ENCODE results near the gene SERPIND1.

SERPIND1 gene

GRCh38 chr22:20792966-20793728, 19.2 kb downstream of the SERPIND1 start:
- Histone ChIP-seq H3K27me3 (ENCODE audit: control insufficient read depth, insufficient read depth, low read length) (no peaks in the 10 kb centered on the region), H3K9ac (ENCODE audit: low read length) (no peak overlapping the region), H3K4me3 (ENCODE audit: low read length) (no peak overlapping the region), H3K27ac (ENCODE audit: low read depth, low read length) (no peak overlapping the region), H3K36me3 (ENCODE audit: control insufficient read depth, insufficient read depth, low read length) (peaks cover 39% of the 10 kb centered on the region), H3K4me1 (ENCODE audit: control insufficient read depth, insufficient read depth, low read length) (no peaks in the 10 kb centered on the region)

DNA sequence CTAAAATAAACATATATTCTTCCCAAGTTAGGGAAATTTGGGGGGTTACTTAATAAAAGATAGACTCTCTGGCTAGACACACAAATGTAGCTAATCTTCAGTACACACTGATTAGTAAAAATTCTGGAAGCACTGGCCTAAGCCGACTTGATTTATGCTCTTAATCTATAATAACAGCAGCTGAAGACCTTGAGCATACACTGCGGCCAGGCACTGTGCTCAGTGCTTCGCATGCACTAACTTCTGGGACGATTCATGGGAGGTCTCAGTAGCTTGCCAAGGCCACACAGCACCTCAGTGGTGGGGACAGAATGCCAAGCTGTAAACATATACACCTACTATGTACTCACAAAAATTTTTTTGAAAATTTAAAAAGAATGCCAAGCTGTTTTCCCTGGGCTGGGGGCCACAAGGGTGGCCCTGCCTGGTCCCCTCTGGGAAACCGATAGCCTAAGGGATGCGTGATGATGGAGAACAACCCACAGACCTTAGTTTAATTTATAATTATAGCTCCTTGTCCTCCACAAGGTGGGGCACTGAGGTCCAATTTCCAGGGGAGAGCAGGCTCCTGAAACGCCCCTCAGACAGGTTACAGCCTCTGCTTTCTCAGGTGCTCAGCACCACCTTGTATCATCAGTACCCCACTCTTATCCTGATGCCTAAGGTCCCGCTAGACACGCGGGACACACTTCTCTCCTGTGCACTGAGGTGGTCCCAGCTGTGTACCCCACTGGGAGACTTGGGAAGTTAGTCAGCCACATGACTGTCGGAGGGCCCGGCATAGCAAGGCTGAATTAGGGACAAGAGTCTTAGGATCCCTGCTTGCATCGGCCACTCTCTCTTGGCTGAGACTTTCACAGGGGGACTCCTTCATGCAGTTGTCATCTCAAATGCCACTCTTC, 20.1 kb downstream of the SERPIND1 start:
- H3K36me3 ChIP-seq (ENCODE audit: control insufficient read depth, insufficient read depth, low read length): peaks cover 39% of the 10 kb centered on the region
- H3K27ac ChIP-seq (ENCODE audit: low read depth, low read length): no peak overlapping the region
- H3K9ac ChIP-seq (ENCODE audit: low read length): no peak overlapping the region

GRCh38 chr22:20794650-20795413, 20.9 kb downstream of the SERPIND1 start:
- Histone ChIP-seq H3K27me3 (ENCODE audit: control insufficient read depth, insufficient read depth, low read length) (no peaks in the 10 kb centered on the region), H3K4me3 (ENCODE audit: low read length) (no peak overlapping the region), H3K27ac (ENCODE audit: low read depth, low read length) (no peak overlapping the region), H3K36me3 (ENCODE audit: control insufficient read depth, insufficient read depth, low read length) (peaks cover 47% of the 10 kb centered on the region), H3K9ac (ENCODE audit: low read length) (no peak overlapping the region), H3K4me1 (ENCODE audit: control insufficient read depth, insufficient read depth, low read length) (no peaks in the 10 kb centered on the region)

More for the DNA sequence above, 20.1 kb downstream of the SERPIND1 start:
- no peaks in the 10 kb centered on the region for H3K4me1 ChIP-seq (ENCODE audit: control insufficient read depth, insufficient read depth, low read length)
- no peaks in the 10 kb centered on the region for H3K27me3 ChIP-seq (ENCODE audit: control insufficient read depth, insufficient read depth, low read length)
- H3K4me3 ChIP-seq (ENCODE audit: low read length): no peak overlapping the region

- no peak overlapping the region for H3K4me3 ChIP-seq (ENCODE audit: low read length)
- peaks cover 50% of the 10 kb centered on the region for H3K36me3 ChIP-seq (ENCODE audit: control insufficient read depth, insufficient read depth, low read length)
- H3K4me1 ChIP-seq (ENCODE audit: control insufficient read depth, insufficient read depth, low read length): no peaks in the 10 kb centered on the region
Observed at GRCh38 chr22:20796731-20797130, 22.8 kb downstream of the SERPIND1 start.

GRCh38 chr22:20798218-20798617, 24.3 kb downstream of the SERPIND1 start:
- Histone ChIP-seq H3K36me3 (ENCODE audit: control insufficient read depth, insufficient read depth, low read length) (peaks cover 51% of the 10 kb centered on the region), H3K27ac (ENCODE audit: low read depth, low read length) (no peak overlapping the region), H3K4me1 (ENCODE audit: control insufficient read depth, insufficient read depth, low read length) (no peaks in the 10 kb centered on the region), H3K27me3 (ENCODE audit: control insufficient read depth, insufficient read depth, low read length) (no peaks in the 10 kb centered on the region), H3K4me3 (ENCODE audit: low read length) (no peak overlapping the region), H3K9ac (ENCODE audit: low read length) (no peak overlapping the region)

More at GRCh38 chr22:20796731-20797130, 22.8 kb downstream of the SERPIND1 start:
- Histone ChIP-seq H3K27me3 (ENCODE audit: control insufficient read depth, insufficient read depth, low read length) (no peaks in the 10 kb centered on the region), H3K9ac (ENCODE audit: low read length) (no peak overlapping the region), H3K27ac (ENCODE audit: low read depth, low read length) (no peak overlapping the region)

DNA sequence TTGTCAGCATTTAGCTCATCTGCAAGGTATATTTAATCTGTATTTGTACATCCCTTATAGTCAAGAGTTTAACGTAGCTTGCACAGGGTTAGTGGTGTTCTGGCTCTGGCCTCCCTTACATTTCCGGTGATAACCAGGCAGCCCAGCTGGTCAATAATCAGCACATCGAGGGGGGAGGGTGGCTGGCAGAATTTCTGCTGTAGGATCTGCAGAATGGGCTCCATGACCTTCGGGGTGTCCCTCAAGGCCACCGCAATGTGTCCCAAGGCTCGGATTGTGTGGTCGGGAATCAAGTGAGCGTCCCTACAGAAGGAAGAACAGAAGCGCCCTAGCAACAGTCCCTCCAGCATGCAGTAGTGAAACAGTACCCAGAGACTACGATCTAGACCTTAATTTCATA, 25.1 kb downstream of the SERPIND1 start:
- Histone ChIP-seq H3K27ac (ENCODE audit: low read depth, low read length) (no peak overlapping the region), H3K4me1 (ENCODE audit: control insufficient read depth, insufficient read depth, low read length) (no peaks in the 10 kb centered on the region), H3K36me3 (ENCODE audit: control insufficient read depth, insufficient read depth, low read length) (peaks cover 56% of the 10 kb centered on the region), H3K4me3 (ENCODE audit: low read length) (no peak overlapping the region), H3K27me3 (ENCODE audit: control insufficient read depth, insufficient read depth, low read length) (no peaks in the 10 kb centered on the region), H3K9ac (ENCODE audit: low read length) (no peak overlapping the region)

DNA sequence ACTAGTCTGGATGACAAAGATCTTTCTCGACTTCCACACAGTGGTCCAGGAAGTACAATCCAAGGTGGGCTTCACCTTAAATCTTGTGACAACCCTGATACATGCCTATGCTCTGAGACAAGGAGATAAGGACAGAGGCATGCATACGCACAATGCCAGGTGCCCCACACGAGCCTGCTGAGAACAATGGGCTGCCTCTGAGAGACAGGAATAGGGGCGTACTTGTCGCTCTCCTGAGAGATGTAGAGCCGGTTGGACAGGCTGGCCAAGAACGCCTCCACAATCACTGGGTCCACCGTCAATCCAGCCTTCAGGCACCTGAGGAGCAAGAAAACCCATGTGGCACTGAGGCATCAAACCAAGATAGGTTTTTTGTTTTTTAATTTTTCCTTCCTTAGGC, 25.5 kb downstream of the SERPIND1 start:
- H3K27me3 ChIP-seq (ENCODE audit: control insufficient read depth, insufficient read depth, low read length): no peaks in the 10 kb centered on the region
- H3K9ac ChIP-seq (ENCODE audit: low read length): no peak overlapping the region
- H3K36me3 ChIP-seq (ENCODE audit: control insufficient read depth, insufficient read depth, low read length): peaks cover 61% of the 10 kb centered on the region
- H3K4me1 ChIP-seq (ENCODE audit: control insufficient read depth, insufficient read depth, low read length): no peaks in the 10 kb centered on the region
- H3K4me3 ChIP-seq (ENCODE audit: low read length): no peak overlapping the region
- H3K27ac ChIP-seq (ENCODE audit: low read depth, low read length): no peak overlapping the region

DNA sequence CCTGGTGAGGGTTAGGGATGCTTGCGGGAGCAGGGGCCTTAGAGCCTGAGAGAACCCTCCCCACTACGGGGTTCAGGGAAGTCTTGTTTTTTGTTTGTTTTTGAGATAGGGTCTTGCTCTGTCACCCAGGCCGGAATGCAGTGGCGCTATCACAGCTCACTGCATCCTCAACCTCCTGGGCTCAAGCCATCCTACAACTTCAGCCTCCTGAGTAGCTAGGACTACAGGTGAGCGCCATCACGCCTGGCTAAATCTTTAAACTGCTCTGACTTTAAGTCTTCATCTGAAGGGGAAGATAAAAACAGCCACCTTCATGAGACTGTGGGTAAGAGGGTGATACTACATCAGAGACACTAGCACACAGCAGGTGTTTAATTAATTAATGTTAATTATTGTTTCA, 28.5 kb downstream of the SERPIND1 start:
- H3K27ac ChIP-seq (ENCODE audit: low read depth, low read length): no peak overlapping the region

DNA sequence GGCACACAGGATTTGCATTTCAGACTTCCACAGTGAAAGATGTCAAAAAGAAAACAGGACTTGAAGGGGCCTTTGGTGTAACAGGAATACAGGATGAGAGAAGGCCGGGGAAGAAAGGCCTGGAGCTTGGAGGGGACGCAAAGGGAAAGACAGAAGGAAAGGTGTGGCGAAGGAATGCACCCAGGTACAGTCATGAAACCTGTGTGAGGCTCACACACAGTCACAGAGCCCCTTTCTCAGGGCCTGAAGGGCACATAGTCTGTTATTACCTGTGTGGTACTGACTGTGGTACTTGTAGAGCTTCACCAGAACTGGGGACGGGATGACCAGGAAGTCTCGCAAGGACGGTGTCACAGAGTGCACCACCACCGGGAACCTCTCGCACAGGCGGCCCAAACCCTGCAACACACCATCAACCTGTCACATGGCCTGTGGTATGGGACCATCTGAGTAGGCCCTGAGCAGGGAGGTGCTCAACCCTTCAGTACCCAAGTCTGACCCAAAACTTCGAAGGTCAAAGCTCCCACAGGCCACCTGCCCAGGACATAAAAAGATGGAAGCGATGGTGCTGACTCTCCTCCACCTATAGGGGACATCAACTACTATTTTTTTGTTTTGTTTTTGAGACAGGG, 29.1 kb downstream of the SERPIND1 start:
- Histone ChIP-seq H3K36me3 (ENCODE audit: control insufficient read depth, insufficient read depth, low read length) (peaks cover 53% of the 10 kb centered on the region), H3K9ac (ENCODE audit: low read length) (no peak overlapping the region), H3K27me3 (ENCODE audit: control insufficient read depth, insufficient read depth, low read length) (no peaks in the 10 kb centered on the region), H3K4me3 (ENCODE audit: low read length) (no peak overlapping the region), H3K4me1 (ENCODE audit: control insufficient read depth, insufficient read depth, low read length) (no peaks in the 10 kb centered on the region), H3K27ac (ENCODE audit: low read depth, low read length) (no peak overlapping the region)

More for the DNA sequence above, 28.5 kb downstream of the SERPIND1 start:
- no peaks in the 10 kb centered on the region for H3K27me3 ChIP-seq (ENCODE audit: control insufficient read depth, insufficient read depth, low read length)
- no peak overlapping the region for H3K9ac ChIP-seq (ENCODE audit: low read length)
- no peak overlapping the region for H3K4me3 ChIP-seq (ENCODE audit: low read length)
- no peaks in the 10 kb centered on the region for H3K4me1 ChIP-seq (ENCODE audit: control insufficient read depth, insufficient read depth, low read length)
- peaks cover 56% of the 10 kb centered on the region for H3K36me3 ChIP-seq (ENCODE audit: control insufficient read depth, insufficient read depth, low read length)

DNA sequence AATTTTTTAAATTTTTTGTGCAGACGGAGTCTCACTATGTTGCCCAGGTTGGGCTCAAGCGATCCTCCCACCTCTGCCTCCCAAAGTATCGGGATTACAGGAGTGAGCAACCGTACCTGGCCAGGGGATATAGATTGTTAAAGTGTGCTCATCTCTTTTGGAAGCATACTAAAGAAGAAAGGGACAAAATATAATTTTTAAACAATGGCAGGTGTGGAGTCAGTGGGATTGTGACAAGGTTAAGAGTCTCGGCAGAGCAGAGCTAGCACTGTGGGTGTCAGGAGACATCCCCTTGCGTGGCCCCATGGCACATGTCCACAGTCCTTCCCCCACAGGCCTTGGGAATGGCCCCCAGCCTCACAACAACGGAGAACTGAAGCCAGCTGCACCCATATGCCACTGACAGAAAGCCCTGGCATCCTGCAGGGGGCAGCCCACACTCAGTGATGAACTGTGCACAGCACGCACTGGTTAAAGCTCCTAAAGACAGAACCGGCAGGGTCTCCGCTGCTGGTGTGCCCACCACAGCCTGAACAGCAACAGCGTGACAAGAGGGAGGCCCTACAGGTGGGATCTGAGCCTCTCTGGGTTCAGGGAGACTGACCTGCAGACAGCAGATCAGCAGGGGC, 29.9 kb downstream of the SERPIND1 start:
- Histone ChIP-seq H3K4me1 (ENCODE audit: control insufficient read depth, insufficient read depth, low read length) (no peaks in the 10 kb centered on the region), H3K9ac (ENCODE audit: low read length) (no peak overlapping the region), H3K4me3 (ENCODE audit: low read length) (no peak overlapping the region), H3K27ac (ENCODE audit: low read depth, low read length) (no peak overlapping the region), H3K36me3 (ENCODE audit: control insufficient read depth, insufficient read depth, low read length) (peaks cover 48% of the 10 kb centered on the region), H3K27me3 (ENCODE audit: control insufficient read depth, insufficient read depth, low read length) (no peaks in the 10 kb centered on the region)

DNA sequence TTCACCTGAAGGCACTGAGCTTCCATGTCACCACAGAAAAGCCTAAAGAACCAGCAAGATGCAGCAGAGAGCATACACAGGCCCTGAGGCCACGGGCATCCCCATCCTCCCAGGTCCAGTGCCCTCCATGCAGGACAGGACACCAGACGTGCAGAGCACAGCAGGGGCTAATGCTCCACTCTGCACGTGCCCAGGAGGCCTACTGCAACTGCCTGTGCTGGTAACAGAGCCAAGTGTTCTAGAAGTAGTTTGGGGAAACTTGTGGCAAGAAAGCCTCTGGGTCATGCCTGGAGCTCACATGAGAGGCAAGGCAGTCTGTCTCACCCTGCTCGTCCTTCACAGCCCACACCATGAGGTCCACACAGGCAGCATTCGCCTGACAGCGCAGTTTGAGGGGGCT, 30.7 kb downstream of the SERPIND1 start:
- H3K9ac ChIP-seq (ENCODE audit: low read length): no peak overlapping the region
- no peaks in the 10 kb centered on the region for H3K4me1 ChIP-seq (ENCODE audit: control insufficient read depth, insufficient read depth, low read length)
- no peak overlapping the region for H3K27ac ChIP-seq (ENCODE audit: low read depth, low read length)
- no peaks in the 10 kb centered on the region for H3K27me3 ChIP-seq (ENCODE audit: control insufficient read depth, insufficient read depth, low read length)
- H3K36me3 ChIP-seq (ENCODE audit: control insufficient read depth, insufficient read depth, low read length): peaks cover 44% of the 10 kb centered on the region
- H3K4me3 ChIP-seq (ENCODE audit: low read length): no peak overlapping the region

Measured in rectal smooth muscle tissue (tissue), 1 donor.